Left ventricle myocardium inferior (tissue), 1 donor: ENCODE data around the gene IFT43. TPM values are rescaled to one million over a fixed set of nuclear protein-coding genes. Genes with fewer than 3 reads are reported as not detected.

Experiments
- DNase-seq: peaks from one replicate; pipeline ENCODE4 v3.0.0-alpha.2; 2020
- H3K27ac ChIP-seq: fragments of 200-600 bp; replicated peaks from 2 replicates; pipeline ENCODE4 v1.8.0; 2021
- H3K27me3 ChIP-seq: fragments of 200-600 bp; 2 replicates; pipeline ENCODE4 v1.8.0; 2021; ENCODE audit warnings: low read depth
- H3K36me3 ChIP-seq: fragments of 200-600 bp; 2 replicates; pipeline ENCODE4 v1.8.0; 2021
- H3K4me1 ChIP-seq: fragments of 200-600 bp; 2 replicates; pipeline ENCODE4 v1.8.0; 2021
- H3K4me3 ChIP-seq: fragments of 200-600 bp; 2 replicates; pipeline ENCODE4 v1.8.0; 2021; ENCODE audit warnings: mild to moderate bottlenecking, moderate library complexity
- H3K9me3 ChIP-seq: fragments of 200-600 bp; replicated peaks from 2 replicates; pipeline ENCODE4 v1.8.0; 2021
- CTCF ChIP-seq: fragments of 200-600 bp; IDR thresholded peaks from 2 replicates; pipeline ENCODE4 v1.8.0; 2021; ENCODE audit warnings: antibody characterized with exemption, mild to moderate bottlenecking, borderline replicate concordance
- intact Hi-C: fragments of 100-400 bp; cut with micrococcal nuclease; formaldehyde crosslinking; loops from one replicate; pipeline ENCODE4 v1.11.0; 2022
- long read RNA-seq: library from polyadenylated mRNA; unstranded; transcript quantifications from one replicate; pipeline ENCODE4 v2.0.0, GENCODE V29; 2021
- total RNA-seq: library from RNA; stranded (reverse); fragmentation: NEBNext Ultra II Directional; extraction: Animal tissue kit (Norgen Biotek cat#: 25700); gene quantifications from one replicate; pipeline ENCODE4 v1.2.1, GENCODE V29; 2021
- donor health status: DM: no; HTN: yes; CAD: no; lungs with severe emphysema.

Gene IFT43
- total RNA-seq = 29.8 TPM
- long read RNA-seq, transcript IFT43-202 (9 exons, 833 nt) = major isoform, 15 of 28 reads
- long read RNA-seq, partial matches to known transcripts = 6 of 28 reads
- long read RNA-seq, other reads (novel, unspliced or antisense) = 6 of 28 reads

- peaks cover 68% of the 10 kb centered on the region for H3K4me1 ChIP-seq
- H3K4me3 ChIP-seq = peak within 1 kb of the TSS; percentile 90
- H3K27me3 ChIP-seq = no peaks in the 10 kb centered on the region
- peak; percentile 94 for DNase-seq
- no peak for TF ChIP-seq CTCF
- H3K36me3 ChIP-seq = peaks cover 5% of the 10 kb centered on the region
- intact Hi-C loops = loop anchor here (10.0 kb wide), 1 partner anchor 271 kb away; no protein-coding TSS in a partner anchor
- peak within 1 kb of the TSS; percentile 95 for H3K27ac ChIP-seq
- no peaks in the 10 kb centered on the region for H3K9me3 ChIP-seq
Observed at GRCh38 chr14:75985618-75986438, at the start of gene IFT43. TSS of gene IFT43 (plus strand) at chr14:75985763. CDS start at chr14:75985787, 24 bp downstream.

- Histone ChIP-seq H3K36me3 (no peaks in the 10 kb centered on the region), H3K4me1 (peaks cover 27% of the 10 kb centered on the region), H3K27ac (no peak overlapping the region), H3K27me3 (no peaks in the 10 kb centered on the region), H3K4me3 (no peak overlapping the region), H3K9me3 (no peaks in the 10 kb centered on the region)
- DNase-seq = no peak
- TF ChIP-seq CTCF = no peak
- intact Hi-C loops = no loop called here
Observed at GRCh38 chr14:75939200-75939599, 46.4 kb upstream of the IFT43 start.

- no peak for DNase-seq
- Histone ChIP-seq H3K27ac (peak overlapping the region; percentile 46), H3K9me3 (no peaks in the 10 kb centered on the region), H3K4me3 (no peak overlapping the region), H3K27me3 (no peaks in the 10 kb centered on the region), H3K36me3 (no peaks in the 10 kb centered on the region), H3K4me1 (peaks cover 14% of the 10 kb centered on the region)
- intact Hi-C loops = no loop called here
- TF ChIP-seq CTCF = no peak
Observed at GRCh38 chr14:75941030-75941429, 44.5 kb upstream of the IFT43 start.

- Histone ChIP-seq H3K27me3 (no peaks in the 10 kb centered on the region), H3K9me3 (no peaks in the 10 kb centered on the region), H3K27ac (no peak overlapping the region), H3K4me1 (peaks cover 14% of the 10 kb centered on the region), H3K36me3 (no peaks in the 10 kb centered on the region), H3K4me3 (no peak overlapping the region)
- DNase-seq = no peak
- TF ChIP-seq CTCF = no peak
- intact Hi-C loops = no loop called here
Observed at GRCh38 chr14:75944607-75945241, 40.8 kb upstream of the IFT43 start.

GRCh38 chr14:75946785-75947184 is 38.8 kb upstream of the IFT43 start:
- H3K4me1 ChIP-seq = no peaks in the 10 kb centered on the region
- no peaks in the 10 kb centered on the region for H3K36me3 ChIP-seq
- no peak for TF ChIP-seq CTCF
- intact Hi-C loops = no loop called here
- no peaks in the 10 kb centered on the region for H3K9me3 ChIP-seq
- H3K4me3 ChIP-seq = no peak overlapping the region
- H3K27me3 ChIP-seq = no peaks in the 10 kb centered on the region
- DNase-seq = no peak
- H3K27ac ChIP-seq = no peak overlapping the region
